MCF 10A (cell line): ENCODE results near the gene CAV1. TPM values are rescaled to one million over a fixed set of nuclear protein-coding genes. Genes with fewer than 3 reads are reported as not detected.
A peak's percentile ranks its signal among the peaks of the same experiment; 100 is the strongest.

Experiments
- BruUV-seq: library from RNA; stranded (reverse); fragments of 400-500 nt; replicated peaks from 2 replicates; lab custom pipeline; 2021; lab: Mats Ljungman, UMichigan
- CTCF ChIA-PET: fragments of 300-600 bp; sonication (Branson Sonifier 250); formaldehyde crosslinking; extraction: SDS; loops from one replicate; lab custom pipeline; 2021; ENCODE audit warnings: antibody characterized with exemption, inconsistent platforms; lab: Yijun Ruan, JAX
- POLR2A ChIA-PET: fragments of 300-600, 350-650 bp; sonication (Branson Sonifier 250); formaldehyde crosslinking; extraction: SDS; loops from one replicate; lab custom pipeline; 2020; ENCODE audit warnings: antibody characterized with exemption, inconsistent platforms; lab: Yijun Ruan, JAX
- DNase-seq: peaks from one replicate; pipeline ENCODE4 v3.0.0-alpha.2; 2018; ENCODE audit not compliant: unreplicated experiment
- H3K27ac Mint-ChIP-seq: one replicate; pipeline ENCODE4 v1.8.0; 2022; ENCODE audit warnings: mild to moderate bottlenecking, low read depth, mixed read lengths; ENCODE audit not compliant: unreplicated experiment
- H3K27me3 Mint-ChIP-seq: one replicate; pipeline ENCODE4 v1.8.0; 2022; ENCODE audit warnings: mixed read lengths; ENCODE audit not compliant: insufficient read depth, unreplicated experiment
- H3K36me3 Mint-ChIP-seq: one replicate; pipeline ENCODE4 v1.8.0; 2022; ENCODE audit warnings: mild to moderate bottlenecking, moderate library complexity, mixed read lengths; ENCODE audit not compliant: insufficient read depth, unreplicated experiment
- H3K4me1 Mint-ChIP-seq: one replicate; pipeline ENCODE4 v1.8.0; 2022; ENCODE audit warnings: mixed read lengths; ENCODE audit not compliant: insufficient read depth, unreplicated experiment
- H3K4me3 Mint-ChIP-seq: one replicate; pipeline ENCODE4 v1.8.0; 2022; ENCODE audit warnings: mild to moderate bottlenecking, moderate library complexity, mixed read lengths; ENCODE audit not compliant: unreplicated experiment
- H3K9me3 Mint-ChIP-seq: one replicate; pipeline ENCODE4 v1.8.0; 2022; ENCODE audit warnings: mixed read lengths; ENCODE audit not compliant: unreplicated experiment
- CTCF ChIP-seq: fragments of 200-600 bp; IDR thresholded peaks from one replicate; pipeline ENCODE4 v1.8.0; 2022; ENCODE audit warnings: antibody characterized with exemption, mild to moderate bottlenecking; ENCODE audit not compliant: unreplicated experiment
- intact Hi-C: fragments of 100-400 bp; cut with micrococcal nuclease; formaldehyde crosslinking; loops from 2 replicates; pipeline ENCODE4 v1.14.1; 2022
- total RNA-seq: library from RNA; stranded (reverse); gene quantifications from 2 replicates; pipeline ENCODE4 v1.2.3, GENCODE V29; 2022

Gene CAV1
- total RNA-seq, 1 experiment from 2014 or later = 267 TPM

GRCh38 chr7:116588641-116589594 lies 64.1 kb downstream of the CAV1 start:
- DNase-seq = peak; percentile 64
- ChIA-PET POLR2A (interaction anchor here (0.7 to 2.7 kb wide), 11 partner anchors 32 to 418 kb away, joined by 3 to 19 read pairs (median 3); partner anchors contain the start of gene CAV1), CTCF (interaction anchor here (0.6 to 4.9 kb wide), 20 partner anchors 12 to 415 kb away, joined by 3 to 96 read pairs (median 4); partner anchors contain the start of genes CAV1 and TES)
- Mint-ChIP-seq H3K27ac (peak overlapping the region; percentile 85), H3K4me3 (no peak overlapping the region), H3K27me3 (peaks cover 10% of the 10 kb centered on the region), H3K4me1 (peaks cover 16% of the 10 kb centered on the region), H3K9me3 (no peaks in the 10 kb centered on the region), H3K36me3 (peaks cover 4% of the 10 kb centered on the region)
- intact Hi-C loops = loop anchor here (1.0 to 5.0 kb wide), 6 partner anchors 63 to 416 kb away; no protein-coding TSS in a partner anchor
- TF ChIP-seq CTCF = peak; percentile 57
- BruUV-seq = no TSS peak

GRCh38 chr7:116591202-116592040 lies 66.6 kb downstream of the CAV1 start:
- BruUV-seq = no TSS peak
- H3K4me3 Mint-ChIP-seq = peak overlapping the region; percentile 11
- intact Hi-C loops = loop anchor here (1.0 to 2.0 kb wide), 2 partner anchors 79 to 218 kb away; no protein-coding TSS in a partner anchor
- CTCF ChIA-PET = interaction anchor here (0.5 to 8.3 kb wide), 75 partner anchors 10 to 453 kb away, joined by 3 to 205 read pairs (median 5); partner anchors contain the start of genes CAV1, MET and TES
- H3K36me3 Mint-ChIP-seq = no peaks in the 10 kb centered on the region
- peak; percentile 46 for DNase-seq
- H3K9me3 Mint-ChIP-seq = no peaks in the 10 kb centered on the region
- TF ChIP-seq CTCF = peak; percentile 47
- peaks cover 16% of the 10 kb centered on the region for H3K4me1 Mint-ChIP-seq
- peaks cover 10% of the 10 kb centered on the region for H3K27me3 Mint-ChIP-seq
- POLR2A ChIA-PET = interaction anchor here (0.6 to 4.4 kb wide), 26 partner anchors 14 to 419 kb away, joined by 3 to 37 read pairs (median 4); partner anchors contain the start of genes CAV2 and MET
- peak overlapping the region; percentile 53 for H3K27ac Mint-ChIP-seq

- no peak for TF ChIP-seq CTCF
- H3K4me1 Mint-ChIP-seq = peaks cover 16% of the 10 kb centered on the region
- H3K9me3 Mint-ChIP-seq = no peaks in the 10 kb centered on the region
- DNase-seq = no peak
- BruUV-seq = no TSS peak
- intact Hi-C loops = no loop called here
- ChIA-PET POLR2A (interaction anchor here (0.6 to 4.4 kb wide), 18 partner anchors 32 to 380 kb away, joined by 3 to 37 read pairs (median 4); partner anchors contain the start of gene MET), CTCF (interaction anchor here (0.8 to 8.3 kb wide), 53 partner anchors 10 to 454 kb away, joined by 3 to 205 read pairs (median 7); partner anchors contain the start of genes CAV1, MET and TES)
- peaks cover 10% of the 10 kb centered on the region for H3K27me3 Mint-ChIP-seq
- no peak overlapping the region for H3K4me3 Mint-ChIP-seq
- H3K36me3 Mint-ChIP-seq = no peaks in the 10 kb centered on the region
- H3K27ac Mint-ChIP-seq = peak overlapping the region; percentile 53
Measured at GRCh38 chr7:116592041-116592355, 67.2 kb downstream of the CAV1 start.
